Hair follicular keratinocyte (primary cell): ENCODE data around the gene SLC23A2. TPM values are rescaled to one million over a fixed set of nuclear protein-coding genes. Genes with fewer than 3 reads are reported as not detected.

Experiments
- total RNA-seq: library from RNA; depleted of rRNA; stranded (reverse); fragments of >200 nt; gene quantifications from 2 replicates; pipeline ENCODE4 v1.2.3, GENCODE V29; 2015

SLC23A2 gene
- 9.3 and 9.6 TPM in 2 replicates for total RNA-seq

GRCh38 chr20:5001174-5002076, at the start of gene SLC23A2:
Gene SLC23A2, minus strand, starts transcription at chr20:5001510. Its CDS starts 68,948 bp downstream, at chr20:4932562.

Other genes starting within 250 kb of the SLC23A2 start
- not detected in 2 replicates for gene RASSF2, start 177.9 kb downstream of the SLC23A2 start, total RNA-seq
- 90.1 and 97.5 TPM in 2 replicates for gene TMEM230, start 111.6 kb upstream of the SLC23A2 start, total RNA-seq
- gene PCNA, start 118.4 kb upstream of the SLC23A2 start, total RNA-seq, result 105 and 237 TPM in 2 replicates
- gene CDS2, start 125.5 kb upstream of the SLC23A2 start, total RNA-seq, result 19.1 and 22.6 TPM in 2 replicates